Fibroblast of pulmonary artery (primary cell): ENCODE results near the gene SLC25A33.
A peak's percentile ranks its signal among the peaks of the same experiment; 100 is the strongest.

Experiments used
- DNase-seq: peaks from one replicate; pipeline ENCODE4 v3.0.0-alpha.2; 2010; ENCODE audit warnings: low read depth
- H3K4me3 ChIP-seq: replicated peaks from 2 replicates; pipeline ENCODE4 v1.5.1; 2011; ENCODE audit warnings: low read depth, mild to moderate bottlenecking, control low read depth, low read length, moderate library complexity
- TF ChIP-seq, protein P1 (sequence below): IDR thresholded peaks from 2 replicates; pipeline ENCODE4 v1.5.1; 2011; ENCODE audit warnings: mild to moderate bottlenecking, control low read depth, low read length, inconsistent platforms; ENCODE audit errors: missing control alignments

Gene SLC25A33

DNA sequence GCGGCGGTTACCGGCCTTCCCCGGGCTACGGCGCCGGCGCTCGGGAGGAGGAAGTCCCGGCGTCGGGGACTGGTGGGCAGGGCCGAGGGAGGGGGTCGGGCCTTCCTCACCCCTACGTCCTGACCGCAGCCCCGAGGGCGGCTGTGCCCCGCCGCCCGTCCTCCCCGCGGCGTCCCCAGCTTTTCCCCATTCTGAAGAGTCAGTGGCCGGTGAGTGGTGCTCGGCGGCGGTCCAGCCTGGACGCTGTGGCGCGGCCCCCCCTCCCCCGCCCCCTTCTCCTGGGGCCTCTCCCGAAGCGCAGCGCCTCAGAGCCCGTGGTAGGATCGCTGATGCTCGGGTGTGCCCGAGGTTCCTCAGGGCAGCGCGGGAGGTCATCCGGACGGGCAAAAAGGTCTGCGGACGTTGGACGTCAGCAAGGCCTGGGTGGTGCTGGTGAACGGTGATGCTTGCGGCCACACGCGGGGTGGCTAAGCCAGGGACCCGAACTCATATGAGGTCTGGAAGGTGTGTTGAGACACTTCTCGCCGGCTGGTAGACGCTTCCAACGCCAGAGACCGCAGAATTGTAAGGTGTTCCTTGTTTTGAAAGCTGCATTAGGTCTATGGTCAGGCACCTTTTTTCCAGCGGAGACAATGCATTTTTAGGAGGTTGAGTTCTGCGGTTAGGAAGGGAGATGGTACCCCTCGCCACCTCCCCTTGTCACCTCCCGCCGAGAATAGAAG lies 725 bp downstream of the SLC25A33 start:
- H3K4me3 ChIP-seq = peak overlapping the region; percentile 73
- TF ChIP-seq, protein P1, sequence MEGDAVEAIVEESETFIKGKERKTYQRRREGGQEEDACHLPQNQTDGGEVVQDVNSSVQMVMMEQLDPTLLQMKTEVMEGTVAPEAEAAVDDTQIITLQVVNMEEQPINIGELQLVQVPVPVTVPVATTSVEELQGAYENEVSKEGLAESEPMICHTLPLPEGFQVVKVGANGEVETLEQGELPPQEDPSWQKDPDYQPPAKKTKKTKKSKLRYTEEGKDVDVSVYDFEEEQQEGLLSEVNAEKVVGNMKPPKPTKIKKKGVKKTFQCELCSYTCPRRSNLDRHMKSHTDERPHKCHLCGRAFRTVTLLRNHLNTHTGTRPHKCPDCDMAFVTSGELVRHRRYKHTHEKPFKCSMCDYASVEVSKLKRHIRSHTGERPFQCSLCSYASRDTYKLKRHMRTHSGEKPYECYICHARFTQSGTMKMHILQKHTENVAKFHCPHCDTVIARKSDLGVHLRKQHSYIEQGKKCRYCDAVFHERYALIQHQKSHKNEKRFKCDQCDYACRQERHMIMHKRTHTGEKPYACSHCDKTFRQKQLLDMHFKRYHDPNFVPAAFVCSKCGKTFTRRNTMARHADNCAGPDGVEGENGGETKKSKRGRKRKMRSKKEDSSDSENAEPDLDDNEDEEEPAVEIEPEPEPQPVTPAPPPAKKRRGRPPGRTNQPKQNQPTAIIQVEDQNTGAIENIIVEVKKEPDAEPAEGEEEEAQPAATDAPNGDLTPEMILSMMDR = no peak
- DNase-seq = peak; percentile 47

DNA sequence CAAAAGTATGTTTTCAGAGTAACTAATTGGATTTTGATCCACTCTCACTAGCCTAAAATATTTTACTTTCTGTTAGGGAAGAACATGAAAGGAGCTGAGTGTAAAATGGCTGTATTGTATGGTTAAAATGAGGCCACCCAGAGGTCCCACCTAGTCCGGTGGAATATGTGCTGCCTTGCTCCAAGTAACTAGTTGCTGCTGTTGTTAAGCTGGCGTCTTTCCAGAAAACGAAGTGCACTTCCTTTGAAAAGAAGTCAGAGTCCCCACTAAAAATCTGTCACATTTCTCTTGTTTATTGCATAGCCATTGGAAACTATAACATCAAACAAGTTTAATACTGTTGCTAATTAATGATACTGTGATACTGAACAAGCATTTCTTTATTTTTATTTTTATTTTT lies 3.2 kb downstream of the SLC25A33 start:
- no peak overlapping the region for H3K4me3 ChIP-seq
- TF ChIP-seq, protein P1 = no peak
- DNase-seq = peak; percentile 66

DNA sequence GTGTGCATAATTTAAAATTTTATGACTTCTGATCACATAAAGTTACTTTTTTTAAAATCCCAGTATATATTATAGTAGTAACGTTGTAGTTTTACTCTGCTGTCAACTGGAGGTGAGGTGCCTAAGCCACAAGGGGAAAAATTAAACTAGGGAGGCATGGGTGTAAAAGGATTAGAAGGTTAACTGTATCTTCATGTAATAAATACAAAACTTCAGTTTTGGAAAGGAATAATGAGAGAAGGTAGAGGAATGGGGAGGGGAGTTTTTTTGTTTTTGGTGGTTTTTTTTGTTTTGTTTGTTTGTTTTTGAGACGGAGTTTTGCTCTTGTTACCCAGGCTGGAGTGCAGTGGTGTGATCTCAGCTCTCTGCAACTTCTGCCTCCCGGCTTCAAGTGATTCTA lies 5.7 kb downstream of the SLC25A33 start:
- DNase-seq = no peak
- TF ChIP-seq, protein P1 = no peak
- no peak overlapping the region for H3K4me3 ChIP-seq

DNA sequence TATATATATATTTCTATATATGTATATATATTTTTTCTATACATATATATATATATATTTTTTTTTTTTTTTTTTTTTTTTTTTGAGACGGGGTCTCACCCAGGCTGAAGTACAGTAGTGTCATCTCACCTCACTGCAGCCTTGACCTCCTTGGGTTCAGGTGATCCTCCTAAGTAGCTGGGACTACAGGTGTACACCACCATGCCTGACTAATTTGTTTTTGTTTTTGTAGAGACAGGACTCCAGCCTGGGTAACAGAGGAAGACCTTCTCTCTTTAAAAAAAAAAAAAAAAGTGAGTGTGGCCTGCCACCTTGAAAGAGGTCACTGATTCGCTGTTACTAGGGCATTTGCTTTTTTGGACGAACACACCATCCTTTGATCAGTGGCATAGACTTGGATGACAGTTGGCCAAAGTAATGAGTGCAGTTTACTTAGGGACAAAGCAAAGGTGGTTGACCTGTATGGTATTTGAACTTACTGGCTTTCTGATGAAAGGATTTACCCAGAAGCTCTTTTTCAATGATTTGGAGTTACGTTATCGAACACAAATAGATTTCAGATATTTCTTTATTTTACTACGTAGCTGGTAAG lies 10.8 kb downstream of the SLC25A33 start:
- TF ChIP-seq, protein P1 = no peak
- H3K4me3 ChIP-seq = no peak overlapping the region
- DNase-seq = no peak

DNA sequence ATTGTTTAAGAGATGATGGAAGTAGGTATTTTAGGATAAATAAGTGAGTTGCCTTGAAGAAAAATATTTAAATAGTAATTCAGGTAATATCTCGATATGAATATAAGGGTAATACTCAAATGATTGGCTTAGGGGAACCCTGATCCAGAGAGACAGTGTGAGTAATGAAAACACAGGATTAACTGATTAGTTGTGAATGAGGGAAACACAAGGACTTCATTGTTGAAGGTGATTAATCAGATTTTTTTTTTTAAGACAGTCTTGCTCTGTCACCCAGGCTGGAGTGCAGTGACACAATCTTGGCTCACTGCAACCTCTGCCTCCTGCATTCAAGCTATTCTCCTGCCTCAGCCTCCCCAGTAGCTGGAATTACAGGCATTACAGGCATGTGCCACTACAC lies 12.7 kb downstream of the SLC25A33 start:
- no peak for DNase-seq
- TF ChIP-seq, protein P1 = no peak
- no peak overlapping the region for H3K4me3 ChIP-seq

- DNase-seq = no peak
- TF ChIP-seq, protein P1 = no peak
- no peak overlapping the region for H3K4me3 ChIP-seq
These were observed 14.5 kb downstream of the SLC25A33 start for GRCh38 chr1:9553736-9554144.

GRCh38 chr1:9555942-9556341 lies 16.7 kb downstream of the SLC25A33 start:
- DNase-seq = no peak
- H3K4me3 ChIP-seq = no peak overlapping the region
- TF ChIP-seq, protein P1 = no peak
